T-helper 2 cell (primary cell): ENCODE results near the gene DIO2.

Experiments
- DNase-seq, 5 experiments: peaks; one replicate each; pipeline versions ENCODE4 v3.0.0 to v3.0.0-alpha.2; 2012 to 2022
- total RNA-seq, 2 donors: gene quantifications; one replicate each; lab custom pipeline; 2026; lab: John Stamatoyannopoulos, UW

DIO2 gene
- total RNA-seq: 0 reads per million in 2 donors

GRCh38 chr14:80211153-80212022, at the start of gene DIO2:
Gene DIO2, minus strand, starts transcription at chr14:80211504. Its CDS starts 32 bp downstream, at chr14:80211472.
- no peak for DNase-seq

GRCh38 chr14:80260645-80261044, 49.3 kb upstream of the DIO2 start:
- no peak for DNase-seq

- DNase-seq: no peak
These were observed 28.3 kb upstream of the DIO2 start for GRCh38 chr14:80239631-80240030.

- no peak for DNase-seq
These were observed 25.8 kb upstream of the DIO2 start for GRCh38 chr14:80237143-80237542.

- no peak for DNase-seq
These were observed 22.3 kb upstream of the DIO2 start for GRCh38 chr14:80233470-80234089.

- no peak for DNase-seq
These were observed 20.4 kb upstream of the DIO2 start for GRCh38 chr14:80231702-80232101.

GRCh38 chr14:80223696-80224465, 12.6 kb upstream of the DIO2 start:
- no peak for DNase-seq

- no peak for DNase-seq
These were observed 5.5 kb upstream of the DIO2 start for GRCh38 chr14:80216818-80217217.

GRCh38 chr14:80215756-80216581, 4.7 kb upstream of the DIO2 start:
- DNase-seq: no peak

GRCh38 chr14:80215081-80215480, 3.8 kb upstream of the DIO2 start:
- no peak for DNase-seq

GRCh38 chr14:80213602-80214001, 2.3 kb upstream of the DIO2 start:
- peak in 1 of 5 experiments; percentile 34 for DNase-seq

GRCh38 chr14:80212023-80212397, 706 bp upstream of the DIO2 start:
- peak in 1 of 5 experiments; percentile 5 for DNase-seq

GRCh38 chr14:80208461-80208860, 2.8 kb downstream of the DIO2 start:
- peak in 1 of 5 experiments; percentile 7 for DNase-seq

GRCh38 chr14:80206351-80207080, 4.8 kb downstream of the DIO2 start:
- DNase-seq: no peak

- peak in 1 of 5 experiments; percentile 26 for DNase-seq
These were observed 8.3 kb downstream of the DIO2 start for GRCh38 chr14:80202888-80203562.

GRCh38 chr14:80200093-80200492, 11.2 kb downstream of the DIO2 start:
- DNase-seq: no peak

- no peak for DNase-seq
These were observed 22.7 kb downstream of the DIO2 start for GRCh38 chr14:80188571-80188970.

GRCh38 chr14:80186301-80186800, 25.0 kb downstream of the DIO2 start:
- no peak for DNase-seq

- DNase-seq: no peak
These were observed 34.4 kb downstream of the DIO2 start for GRCh38 chr14:80176893-80177292.

- DNase-seq: no peak
These were observed 38.8 kb downstream of the DIO2 start for GRCh38 chr14:80172375-80173051.
